Kidney (tissue), 14 donors: ENCODE measurements around the gene VTI1A. TPM values are rescaled to one million over a fixed set of nuclear protein-coding genes. Genes with fewer than 3 reads are reported as not detected.

Experiments used
- DNase-seq, 5 donors: peaks; one replicate each; pipeline ENCODE4 v3.0.0-alpha.2; 2013 to 2020
- FAIRE-seq: peaks from 2 replicates; lab custom pipeline; 2012; peaks lifted over from hg19 to GRCh38; lab: Jason Lieb, UNC
- H3K27ac ChIP-seq, 2 donors: one replicate each; pipeline ENCODE4 v1.7.0; 2013; ENCODE audit warnings: low read depth in 2 of 2, low read length in 2 of 2, inconsistent platforms in 1 of 2
- H3K27me3 ChIP-seq: one replicate; pipeline ENCODE4 v1.7.1; 2013; ENCODE audit warnings: low read length, inconsistent platforms; ENCODE audit not compliant: control insufficient read depth, insufficient read depth
- H3K36me3 ChIP-seq, 3 donors: one replicate each; pipeline versions ENCODE4 v1.7.0 to v1.7.1; 2013; ENCODE audit warnings: low read length in 3 of 3, control low read depth in 1 of 3, inconsistent platforms in 1 of 3; ENCODE audit not compliant: insufficient read depth in 3 of 3, control insufficient read depth in 2 of 3
- H3K4me1 ChIP-seq, 3 donors: one replicate each; pipeline versions ENCODE4 v1.7.0 to v1.7.1; 2013; ENCODE audit warnings: low read length in 3 of 3, inconsistent platforms in 1 of 3, low read depth in 1 of 3; ENCODE audit not compliant: control insufficient read depth in 2 of 3, insufficient read depth in 2 of 3
- H3K4me3 ChIP-seq, 3 donors: one replicate each; pipeline versions ENCODE4 v1.7.0 to v1.8.1; 2013; ENCODE audit warnings: low read length in 3 of 3, control low read depth in 1 of 3, inconsistent platforms in 1 of 3
- H3K9ac ChIP-seq, 3 donors: one replicate each; pipeline versions ENCODE4 v1.7.0 to v1.7.1; 2013; ENCODE audit warnings: low read length in 3 of 3, control low read depth in 1 of 3, inconsistent platforms in 1 of 3
- H3K9me3 ChIP-seq, 3 donors: one replicate each; pipeline versions ENCODE4 v1.7.0 to v1.7.1; 2013; ENCODE audit warnings: low read length in 3 of 3, control low read depth in 1 of 3, inconsistent platforms in 1 of 3; ENCODE audit not compliant: control insufficient read depth in 2 of 3, insufficient read depth in 1 of 3
- CTCF ChIP-seq: IDR thresholded peaks from 3 replicates; pipeline ENCODE4 v1.5.1; 2012; ENCODE audit warnings: mild to moderate bottlenecking, moderate library complexity, borderline replicate concordance; ENCODE audit not compliant: insufficient read depth; ENCODE audit errors: extremely low read depth
- intact Hi-C: fragments of 100-400 bp; cut with DNase I; formaldehyde crosslinking; loops from one replicate; pipeline ENCODE4 v1.11.1; 2022
- polyA plus RNA-seq: library from polyadenylated mRNA; stranded (reverse); fragments of 350-450 nt; fragmentation: Illumina TruSeq; extraction: RNeasy Lipid Tissue Mini Kit (QIAGEN cat#74804); gene quantifications from one replicate; pipeline ENCODE4 v1.2.3, GENCODE V29; 2014; ENCODE audit warnings: low read depth, low replicate concordance; ENCODE audit not compliant: insufficient read depth
- total RNA-seq: library from RNA; stranded (reverse); fragmentation: NEBNext Ultra II Directional; extraction: Animal tissue kit (Norgen Biotek cat#: 25700); gene quantifications from one replicate; pipeline ENCODE4 v1.2.1, GENCODE V29; 2021
- donor health status: control.
- donor health status: control.
- donor health status: control.
- donor health status: control.
- donor health status: control.
- donor health status: DM: yes; HTN: yes; CAD: no.
- donor health status: Normal renal cell carcinoma (clear cell type).

Gene VTI1A
- total and polyA plus RNA-seq, 2 donors from 2014 or later = 9.2 to 41.8 TPM

- FAIRE-seq (peak; percentile 61), DNase-seq (peak in 2 of 5 donors; percentile 57 to 65)
- Histone ChIP-seq H3K9ac (no peak overlapping the region), H3K36me3 (no peaks in the 10 kb centered on the region), H3K9me3 (no peaks in the 10 kb centered on the region), H3K4me1 (no peaks in the 10 kb centered on the region), H3K4me3 (no peak overlapping the region), H3K27me3 (no peaks in the 10 kb centered on the region), H3K27ac (no peak overlapping the region)
- intact Hi-C loops = no loop called here
- peak; percentile 71 for TF ChIP-seq CTCF
These were observed 274.2 kb downstream of the VTI1A start for GRCh38 chr10:112721080-112721698.

GRCh38 chr10:112722758-112723157 is 275.7 kb downstream of the VTI1A start:
- FAIRE-seq (no peak), DNase-seq (no peak)
- H3K27me3 ChIP-seq = no peaks in the 10 kb centered on the region
- no peaks in the 10 kb centered on the region for H3K36me3 ChIP-seq
- no peak for TF ChIP-seq CTCF
- H3K4me3 ChIP-seq = no peak overlapping the region
- intact Hi-C loops = no loop called here
- H3K9ac ChIP-seq = no peak overlapping the region
- no peak overlapping the region for H3K27ac ChIP-seq
- H3K4me1 ChIP-seq = no peaks in the 10 kb centered on the region
- no peaks in the 10 kb centered on the region for H3K9me3 ChIP-seq

- Histone ChIP-seq H3K27ac (no peak overlapping the region), H3K27me3 (no peaks in the 10 kb centered on the region), H3K4me3 (no peak overlapping the region), H3K9me3 (no peaks in the 10 kb centered on the region), H3K36me3 (no peaks in the 10 kb centered on the region), H3K4me1 (no peaks in the 10 kb centered on the region), H3K9ac (no peak overlapping the region)
- DNase-seq (no peak), FAIRE-seq (no peak)
- intact Hi-C loops = no loop called here
- TF ChIP-seq CTCF = no peak
These were observed 276.9 kb downstream of the VTI1A start for GRCh38 chr10:112723876-112724275.
